Measurements from ENCODE around the gene PCED1B.
"Not testable (repeated sequence)": the region's sequence is repeated elsewhere in the genome, so short reads cannot be mapped to it uniquely, and the experiment has no call there.

Gene PCED1B

DNA sequence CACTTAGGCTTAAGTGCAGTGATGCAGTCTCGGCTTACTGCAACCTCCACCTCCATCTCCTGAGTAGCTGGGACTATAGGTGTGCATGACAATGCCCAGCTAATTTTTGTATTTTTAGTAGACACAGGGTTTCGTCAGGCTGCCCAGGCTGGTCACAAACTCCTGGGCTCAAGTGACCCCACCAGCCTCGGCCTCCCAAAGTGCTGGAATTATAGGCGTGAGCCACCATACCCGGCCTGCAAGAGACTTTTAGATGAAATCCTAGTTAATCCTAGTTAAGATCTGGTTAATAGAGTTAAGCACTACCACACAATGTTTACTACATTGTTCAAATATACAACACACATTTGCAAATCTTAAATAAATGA lies 196.8 kb downstream of the PCED1B start:
- H2AK5ac ChIP-seq (ENCODE audit: low read length), result no peak overlapping the region
- no peaks in the 10 kb centered on the region for H3K79me1 ChIP-seq (ENCODE audit: low read length)
- no peak overlapping the region for H3K18ac ChIP-seq (ENCODE audit: low read length)
- H3K36me3 ChIP-seq (ENCODE audit: control insufficient read depth, insufficient read depth, low read length), result no peaks in the 10 kb centered on the region
- DNase-seq, result no peak
- H4K8ac ChIP-seq (ENCODE audit: low read depth, low read length), result no peak overlapping the region
- no peaks in the 10 kb centered on the region for H3K27me3 ChIP-seq (ENCODE audit: insufficient read depth, low read length, poor library complexity)
- H3K4me2 ChIP-seq (ENCODE audit: low read length), result no peak overlapping the region
- no peak overlapping the region for H2BK120ac ChIP-seq (ENCODE audit: low read depth, low read length)
- H3K79me2 ChIP-seq (ENCODE audit: control insufficient read depth, insufficient read depth, low read length), result no peaks in the 10 kb centered on the region
- H2BK5ac ChIP-seq (ENCODE audit: low read length), result no peak overlapping the region
- H4K5ac ChIP-seq (ENCODE audit: low read length), result no peak overlapping the region
- H3K9ac ChIP-seq (ENCODE audit: low read length), result no peak overlapping the region
- H3K4me1 ChIP-seq (ENCODE audit: control insufficient read depth, low read depth, low read length), result peaks cover 2% of the 10 kb centered on the region
- no peak overlapping the region for H3K56ac ChIP-seq (ENCODE audit: low read length)
- H3K4me3 ChIP-seq (ENCODE audit: low read length), result no peak overlapping the region
- H3K23ac ChIP-seq (ENCODE audit: low read length), result no peak overlapping the region
- no peak overlapping the region for H3K4ac ChIP-seq (ENCODE audit: low read depth, low read length)
- WGBS (ENCODE audit: extremely low coverage, insufficient coverage, low lambda C conversion rate), result no CpG with 5 or more reads among the region's 5 CpGs
- H2BK15ac ChIP-seq (replicated peaks; ENCODE audit: low read depth), result no peak overlapping the region
- no peak overlapping the region for H3K27ac ChIP-seq (ENCODE audit: low read depth, low read length)

DNA sequence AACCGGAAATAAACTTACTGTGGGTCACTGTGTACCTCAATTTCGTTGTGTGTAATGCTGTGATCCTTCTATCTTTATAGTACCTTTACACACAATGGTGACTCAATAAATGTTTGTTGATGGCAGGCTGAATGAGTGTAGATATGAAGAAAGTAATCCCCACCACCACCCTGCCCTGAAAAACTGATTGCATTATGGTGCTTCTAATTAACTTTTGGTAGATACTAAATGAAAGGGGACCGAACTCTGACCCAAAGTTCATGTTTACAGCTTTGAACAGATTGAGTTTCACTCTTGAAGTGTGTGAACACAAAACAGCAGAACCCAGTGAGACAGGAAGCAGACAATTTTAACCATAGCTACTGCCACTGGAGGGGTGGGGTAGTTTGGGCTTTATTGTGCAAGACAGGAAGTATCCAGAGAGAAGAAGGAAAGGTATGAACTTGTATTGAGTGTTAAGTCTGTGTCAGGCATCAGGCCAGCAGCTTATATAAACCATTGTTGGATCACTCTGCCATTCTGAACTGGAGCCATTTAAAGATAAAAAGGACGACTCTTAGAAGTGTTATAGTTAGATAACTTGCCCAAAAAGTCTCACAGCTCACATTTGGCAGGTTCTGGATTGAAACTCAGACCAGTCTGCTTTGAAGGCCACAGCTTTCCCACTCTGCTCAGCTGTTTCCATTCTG lies 197.3 kb downstream of the PCED1B start:
- Histone ChIP-seq H3K4me2 (ENCODE audit: low read length) (no peak overlapping the region), H2BK120ac (ENCODE audit: low read depth, low read length) (peak overlapping the region; percentile 62), H2AK5ac (ENCODE audit: low read length) (no peak overlapping the region), H3K23ac (ENCODE audit: low read length) (no peak overlapping the region), H3K36me3 (ENCODE audit: control insufficient read depth, insufficient read depth, low read length) (no peaks in the 10 kb centered on the region), H4K5ac (ENCODE audit: low read length) (no peak overlapping the region), H3K27ac (ENCODE audit: low read depth, low read length) (no peak overlapping the region), H3K18ac (ENCODE audit: low read length) (peak overlapping the region; percentile 86), H3K79me1 (ENCODE audit: low read length) (no peaks in the 10 kb centered on the region), H2BK15ac (replicated peaks; ENCODE audit: low read depth) (peak overlapping the region; percentile 60), H3K27me3 (ENCODE audit: insufficient read depth, low read length, poor library complexity) (no peaks in the 10 kb centered on the region), H4K8ac (ENCODE audit: low read depth, low read length) (no peak overlapping the region), H3K4ac (ENCODE audit: low read depth, low read length) (no peak overlapping the region), H3K56ac (ENCODE audit: low read length) (no peak overlapping the region), H3K79me2 (ENCODE audit: control insufficient read depth, insufficient read depth, low read length) (no peaks in the 10 kb centered on the region), H3K4me1 (ENCODE audit: control insufficient read depth, low read depth, low read length) (peaks cover 5% of the 10 kb centered on the region), H3K4me3 (ENCODE audit: low read length) (no peak overlapping the region), H3K9ac (ENCODE audit: low read length) (no peak overlapping the region), H2BK5ac (ENCODE audit: low read length) (no peak overlapping the region)
- WGBS (ENCODE audit: extremely low coverage, insufficient coverage, low lambda C conversion rate), result no CpG with 5 or more reads among the region's 4 CpGs
- DNase-seq, result no peak

DNA sequence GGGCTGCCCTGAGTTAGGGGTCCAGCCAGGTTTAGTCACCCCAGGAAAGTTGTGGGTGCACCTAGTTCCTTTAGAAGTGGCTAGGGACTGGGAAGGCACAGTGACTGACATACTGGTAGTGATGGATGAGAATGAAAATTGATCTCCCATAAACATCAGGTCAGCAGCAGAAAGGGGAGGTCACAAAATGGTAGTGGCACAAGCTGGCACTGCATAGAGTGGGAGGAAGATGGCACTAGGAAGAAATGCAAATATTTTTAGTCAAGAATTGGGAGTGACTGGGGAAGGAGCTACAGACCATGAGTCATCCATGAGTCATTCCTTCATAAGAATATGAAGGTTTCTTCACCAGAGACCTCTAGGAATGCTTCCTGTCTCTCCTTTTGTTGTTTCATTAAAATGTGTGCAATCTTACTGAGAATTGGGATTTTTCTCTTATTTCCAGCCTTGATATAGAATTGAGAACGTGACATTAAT lies 198.6 kb downstream of the PCED1B start:
- no peak overlapping the region for H4K5ac ChIP-seq (ENCODE audit: low read length)
- H2AK5ac ChIP-seq (ENCODE audit: low read length), result no peak overlapping the region
- H2BK120ac ChIP-seq (ENCODE audit: low read depth, low read length), result no peak overlapping the region
- peak overlapping the region; percentile 87 for H2BK15ac ChIP-seq (replicated peaks; ENCODE audit: low read depth)
- no peaks in the 10 kb centered on the region for H3K79me2 ChIP-seq (ENCODE audit: control insufficient read depth, insufficient read depth, low read length)
- H3K18ac ChIP-seq (ENCODE audit: low read length), result peak overlapping the region; percentile 86
- DNase-seq, result peak; percentile 69
- no peak overlapping the region for H3K27ac ChIP-seq (ENCODE audit: low read depth, low read length)
- no peaks in the 10 kb centered on the region for H3K36me3 ChIP-seq (ENCODE audit: control insufficient read depth, insufficient read depth, low read length)
- H3K4me1 ChIP-seq (ENCODE audit: control insufficient read depth, low read depth, low read length), result peaks cover 12% of the 10 kb centered on the region
- no peaks in the 10 kb centered on the region for H3K27me3 ChIP-seq (ENCODE audit: insufficient read depth, low read length, poor library complexity)
- H2BK5ac ChIP-seq (ENCODE audit: low read length), result no peak overlapping the region
- 100% methylated on average over 1 of the region's 1 CpG for WGBS (ENCODE audit: extremely low coverage, insufficient coverage, low lambda C conversion rate)
- H3K9ac ChIP-seq (ENCODE audit: low read length), result no peak overlapping the region
- no peaks in the 10 kb centered on the region for H3K79me1 ChIP-seq (ENCODE audit: low read length)
- H3K4me3 ChIP-seq (ENCODE audit: low read length), result no peak overlapping the region
- no peak overlapping the region for H3K4me2 ChIP-seq (ENCODE audit: low read length)
- H3K4ac ChIP-seq (ENCODE audit: low read depth, low read length), result peak overlapping the region; percentile 67
- no peak overlapping the region for H3K23ac ChIP-seq (ENCODE audit: low read length)
- H4K8ac ChIP-seq (ENCODE audit: low read depth, low read length), result no peak overlapping the region
- no peak overlapping the region for H3K56ac ChIP-seq (ENCODE audit: low read length)

GRCh38 chr12:47279758-47280157 lies 200.3 kb downstream of the PCED1B start:
- H3K79me1 ChIP-seq (ENCODE audit: low read length); H3K27ac ChIP-seq (ENCODE audit: low read depth, low read length); H3K9ac ChIP-seq (ENCODE audit: low read length); H3K56ac ChIP-seq (ENCODE audit: low read length); DNase-seq; H3K23ac ChIP-seq (ENCODE audit: low read length); H3K36me3 ChIP-seq (ENCODE audit: control insufficient read depth, insufficient read depth, low read length); H2AK5ac ChIP-seq (ENCODE audit: low read length); H3K79me2 ChIP-seq (ENCODE audit: control insufficient read depth, insufficient read depth, low read length); H2BK15ac ChIP-seq (replicated peaks; ENCODE audit: low read depth); H3K4ac ChIP-seq (ENCODE audit: low read depth, low read length); H4K5ac ChIP-seq (ENCODE audit: low read length); H2BK120ac ChIP-seq (ENCODE audit: low read depth, low read length); H3K18ac ChIP-seq (ENCODE audit: low read length); H2BK5ac ChIP-seq (ENCODE audit: low read length); H3K4me2 ChIP-seq (ENCODE audit: low read length); H3K27me3 ChIP-seq (ENCODE audit: insufficient read depth, low read length, poor library complexity); H3K4me3 ChIP-seq (ENCODE audit: low read length); H4K8ac ChIP-seq (ENCODE audit: low read depth, low read length): not testable (repeated sequence)
- peaks cover 12% of the 10 kb centered on the region for H3K4me1 ChIP-seq (ENCODE audit: control insufficient read depth, low read depth, low read length)
- no CpG with 5 or more reads among the region's 8 CpGs for WGBS (ENCODE audit: extremely low coverage, insufficient coverage, low lambda C conversion rate)

DNA sequence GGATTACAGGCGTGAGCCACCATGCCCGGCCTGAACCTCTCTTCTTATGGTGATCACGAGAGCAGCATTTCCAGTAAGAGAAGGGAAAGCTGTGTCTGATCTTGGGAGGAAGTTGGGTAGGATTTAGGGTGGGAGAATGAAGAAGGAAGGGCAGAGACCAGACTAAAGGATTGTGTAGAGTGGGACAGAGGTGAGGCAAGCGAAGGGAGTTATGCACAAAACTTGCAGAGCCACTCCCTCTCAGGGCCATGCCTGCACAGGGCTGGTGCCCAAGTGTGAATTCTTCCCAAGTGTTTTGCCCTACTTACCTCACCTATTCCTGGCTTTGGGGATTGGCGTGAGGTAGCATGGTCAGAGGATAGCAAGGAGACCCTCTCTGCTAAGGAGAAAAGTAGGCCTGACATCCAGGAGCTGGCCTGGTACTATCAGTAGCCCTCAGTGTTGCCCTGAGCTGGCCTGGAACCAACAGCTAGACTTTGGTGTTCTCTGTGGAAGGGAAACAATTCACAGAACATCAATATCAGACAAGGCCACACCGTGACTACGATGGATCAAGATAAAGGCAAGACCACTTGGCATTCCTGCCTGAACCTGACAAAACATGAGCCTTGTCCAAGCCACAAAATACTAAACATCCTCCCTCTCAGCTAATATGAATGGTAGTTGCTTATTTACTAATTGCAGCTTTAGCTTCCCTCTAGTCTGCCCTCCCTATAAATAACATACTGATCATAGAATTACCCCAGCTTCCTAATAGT lies 201.3 kb downstream of the PCED1B start:
- H3K4ac ChIP-seq (ENCODE audit: low read depth, low read length), result no peak overlapping the region
- H3K4me2 ChIP-seq (ENCODE audit: low read length), result no peak overlapping the region
- H3K27me3 ChIP-seq (ENCODE audit: insufficient read depth, low read length, poor library complexity), result no peaks in the 10 kb centered on the region
- peak overlapping the region; percentile 35 for H2BK5ac ChIP-seq (ENCODE audit: low read length)
- no peak overlapping the region for H4K8ac ChIP-seq (ENCODE audit: low read depth, low read length)
- H3K79me2 ChIP-seq (ENCODE audit: control insufficient read depth, insufficient read depth, low read length), result no peaks in the 10 kb centered on the region
- no peak overlapping the region for H3K23ac ChIP-seq (ENCODE audit: low read length)
- no CpG with 5 or more reads among the region's 7 CpGs for WGBS (ENCODE audit: extremely low coverage, insufficient coverage, low lambda C conversion rate)
- no peak overlapping the region for H3K18ac ChIP-seq (ENCODE audit: low read length)
- no peak for DNase-seq
- no peak overlapping the region for H2BK120ac ChIP-seq (ENCODE audit: low read depth, low read length)
- H3K79me1 ChIP-seq (ENCODE audit: low read length), result no peaks in the 10 kb centered on the region
- no peaks in the 10 kb centered on the region for H3K36me3 ChIP-seq (ENCODE audit: control insufficient read depth, insufficient read depth, low read length)
- H4K5ac ChIP-seq (ENCODE audit: low read length), result no peak overlapping the region
- H3K56ac ChIP-seq (ENCODE audit: low read length), result peak overlapping the region; percentile 54
- H3K27ac ChIP-seq (ENCODE audit: low read depth, low read length), result no peak overlapping the region
- no peak overlapping the region for H2BK15ac ChIP-seq (replicated peaks; ENCODE audit: low read depth)
- no peak overlapping the region for H3K9ac ChIP-seq (ENCODE audit: low read length)
- H2AK5ac ChIP-seq (ENCODE audit: low read length), result peak overlapping the region; percentile 100
- peaks cover 12% of the 10 kb centered on the region for H3K4me1 ChIP-seq (ENCODE audit: control insufficient read depth, low read depth, low read length)
- H3K4me3 ChIP-seq (ENCODE audit: low read length), result no peak overlapping the region

Data from mesendoderm (in vitro differentiated cells).